SIG-M5 treated with dmso at 0.1 percent for 504 hours (cell line): ENCODE data around the gene MKNK1.

ENCODE experiments used
- DNase-seq: peaks from one replicate; lab custom pipeline; 2025; ENCODE audit not compliant: unreplicated experiment; lab: John Stamatoyannopoulos, UW

The MKNK1 gene

GRCh38 chr1:46599059-46599970 lies 4.8 kb downstream of the MKNK1 start:
- no peak for DNase-seq

DNA sequence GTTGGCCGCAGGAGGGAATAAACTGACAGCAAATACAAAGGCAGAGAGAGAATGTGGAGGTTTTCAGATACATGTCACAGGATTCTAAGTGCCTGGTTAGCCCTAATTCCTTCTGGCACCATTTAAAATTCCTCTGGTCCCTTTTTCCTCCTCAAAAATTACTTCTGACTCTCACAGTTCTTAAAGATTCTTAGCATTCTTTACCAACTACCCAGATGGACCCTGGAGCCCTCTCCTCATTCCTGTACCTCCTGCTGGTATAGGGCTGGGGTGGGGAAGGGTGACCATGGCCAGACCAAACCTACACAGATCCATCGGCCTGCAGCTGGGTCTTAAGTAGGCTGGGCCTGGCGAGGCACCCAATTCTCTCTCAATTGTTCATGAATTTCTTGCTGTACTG lies 7.2 kb downstream of the MKNK1 start:
- DNase-seq: no peak

DNA sequence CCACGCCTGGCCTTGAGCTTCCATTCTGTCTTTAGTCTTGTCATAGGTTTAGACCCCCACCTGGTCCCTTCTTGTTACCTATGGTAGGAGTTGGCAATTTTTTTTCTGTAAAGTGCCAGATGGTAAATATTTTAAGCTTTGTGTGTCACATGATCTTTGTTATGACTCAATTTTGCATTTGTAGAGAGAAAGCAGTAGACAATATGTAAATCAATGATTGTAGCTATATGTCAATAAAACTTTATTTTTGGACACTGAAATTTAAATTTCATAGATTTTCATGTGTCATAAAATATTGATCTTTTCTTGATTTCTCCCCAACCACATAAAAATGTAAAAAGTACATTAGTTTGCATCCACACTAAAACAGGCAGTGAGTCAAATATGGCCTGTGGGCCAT lies 8.0 kb downstream of the MKNK1 start:
- DNase-seq: no peak

GRCh38 chr1:46595127-46595526 lies 8.9 kb downstream of the MKNK1 start:
- peak; percentile 79 for DNase-seq

DNA sequence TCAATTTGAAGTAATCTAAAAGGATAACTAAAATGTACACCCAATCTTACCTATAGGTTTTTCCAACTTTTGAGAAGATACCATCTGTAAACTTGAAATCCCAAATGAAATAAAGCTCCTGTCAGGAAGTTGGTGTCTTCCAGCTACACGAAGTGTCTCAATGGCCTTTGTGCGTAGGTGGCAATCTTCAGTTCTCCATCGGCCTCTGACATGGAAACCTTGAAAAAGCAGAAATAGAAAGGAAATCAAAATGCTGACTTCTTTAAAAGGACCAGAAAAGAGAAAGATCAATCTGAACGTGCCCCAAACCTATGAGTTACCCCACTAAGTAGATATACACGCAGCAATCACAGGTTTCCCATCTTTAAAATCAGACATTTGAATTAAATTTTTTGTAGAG lies 10.0 kb downstream of the MKNK1 start:
- DNase-seq: no peak

DNA sequence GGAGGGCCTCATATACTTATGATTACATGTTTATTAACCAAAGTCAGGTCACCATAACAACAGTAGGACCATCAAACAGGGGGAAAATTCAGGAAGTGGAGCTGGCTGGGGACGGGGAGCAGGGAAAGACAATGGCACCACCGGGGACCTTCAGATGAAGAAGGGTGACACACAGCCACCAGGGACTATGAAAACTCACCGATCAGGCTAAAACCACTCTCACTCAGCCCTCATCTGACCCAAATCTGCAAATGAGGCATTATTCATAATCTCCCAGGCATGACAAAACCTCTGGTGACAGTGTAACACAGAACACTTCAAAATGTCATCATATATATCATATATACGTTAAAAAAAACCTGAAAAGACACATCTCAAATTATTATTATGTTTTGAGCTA lies 11.2 kb downstream of the MKNK1 start:
- DNase-seq: no peak

DNA sequence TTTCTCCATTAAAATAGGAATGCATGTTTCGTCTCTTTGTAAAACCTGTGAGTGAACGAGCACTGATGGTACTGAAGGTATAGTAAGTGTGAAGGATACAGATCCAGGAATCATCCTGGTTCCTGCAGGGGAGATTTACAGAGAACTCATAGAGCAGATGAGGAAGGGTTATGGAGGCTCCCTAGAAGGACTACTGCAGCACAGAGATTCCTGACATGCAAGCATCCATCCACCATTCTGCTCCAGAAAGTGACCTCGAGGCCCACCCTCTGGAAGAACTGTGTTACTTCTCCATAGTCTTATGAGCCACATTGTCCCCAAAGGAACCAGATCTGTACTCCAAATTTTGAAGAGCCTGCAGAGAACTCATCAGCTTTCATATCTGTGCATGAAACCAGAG lies 14.5 kb downstream of the MKNK1 start:
- no peak for DNase-seq

DNA sequence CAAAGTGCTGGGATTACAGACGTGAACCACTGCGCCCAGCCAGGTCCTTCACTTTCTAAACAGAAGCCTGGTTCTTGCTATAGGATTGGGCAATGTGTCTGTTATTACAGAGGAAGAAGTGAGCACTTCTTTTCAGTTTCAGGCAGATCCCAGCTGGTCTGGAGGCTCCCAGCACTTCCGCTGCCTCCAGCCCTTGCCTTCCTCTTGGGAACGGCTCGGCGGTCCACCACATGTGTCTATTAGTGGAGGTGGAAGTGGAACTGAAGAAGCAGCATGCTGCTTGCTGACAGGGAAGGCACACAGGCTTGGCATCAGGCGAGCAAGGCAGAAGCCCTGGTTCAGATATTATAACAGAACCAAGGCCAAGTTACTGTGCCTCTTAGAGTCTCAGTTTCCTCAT lies 17.0 kb downstream of the MKNK1 start:
- peak; percentile 90 for DNase-seq

DNA sequence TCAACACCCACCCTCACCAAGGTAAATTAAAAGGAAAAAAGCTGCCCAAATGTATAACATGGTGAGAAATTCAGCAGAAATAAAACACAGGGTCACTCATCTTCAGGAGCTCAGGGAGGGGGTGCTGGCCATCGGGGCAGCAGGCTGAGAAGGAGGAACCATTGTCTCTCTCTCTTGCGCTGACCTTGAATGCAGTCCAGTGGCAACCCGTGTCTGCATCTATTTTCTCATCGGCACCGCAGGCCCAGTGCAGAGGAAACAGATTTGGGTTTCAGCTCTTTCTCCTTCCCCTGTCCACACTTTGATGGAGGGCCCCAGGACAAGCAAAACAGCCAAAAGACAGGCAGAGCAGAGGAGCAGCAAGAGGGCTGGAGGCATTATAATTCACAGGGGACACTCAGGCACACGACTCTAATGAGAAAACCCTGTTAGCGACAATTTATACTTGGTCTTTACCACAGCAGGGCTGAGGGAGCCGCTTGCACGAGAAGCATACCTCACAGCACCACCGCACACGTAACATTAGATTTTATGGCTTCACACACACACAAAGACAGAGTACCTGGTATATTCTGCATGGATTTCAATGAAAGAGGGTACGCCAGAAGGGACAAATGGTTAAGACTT lies 18.6 kb downstream of the MKNK1 start:
- DNase-seq: no peak

GRCh38 chr1:46583494-46583893 lies 20.6 kb downstream of the MKNK1 start:
- no peak for DNase-seq

- no peak for DNase-seq
These were observed 21.1 kb downstream of the MKNK1 start for GRCh38 chr1:46582972-46583371.

- peak; percentile 93 for DNase-seq
These were observed 22.2 kb downstream of the MKNK1 start for GRCh38 chr1:46581681-46582455.

- peak; percentile 88 for DNase-seq
These were observed 23.7 kb downstream of the MKNK1 start for GRCh38 chr1:46580140-46580903.

- DNase-seq: no peak
These were observed 26.4 kb downstream of the MKNK1 start for GRCh38 chr1:46577671-46578070.

DNA sequence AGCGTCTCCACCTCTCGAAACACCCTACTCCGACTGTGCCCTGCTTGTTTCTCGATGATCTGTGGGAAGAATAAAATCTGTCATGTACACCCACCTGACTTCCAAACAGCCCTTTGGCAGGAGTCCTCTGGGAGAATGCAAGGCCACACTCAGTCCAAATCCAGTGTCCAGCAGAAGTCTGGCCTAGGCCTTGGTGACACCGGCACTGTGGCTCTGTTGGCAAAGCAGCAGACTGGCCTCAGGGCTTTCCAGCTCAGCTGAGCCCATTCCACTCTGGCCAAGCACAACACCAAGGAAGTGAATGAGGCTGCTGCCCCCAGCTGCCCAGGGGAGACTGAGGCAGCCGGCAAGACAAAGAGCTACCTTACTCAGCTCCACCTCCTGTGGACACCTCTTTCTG lies 27.5 kb downstream of the MKNK1 start:
- DNase-seq: no peak

GRCh38 chr1:46575778-46576177 lies 28.3 kb downstream of the MKNK1 start:
- no peak for DNase-seq

- no peak for DNase-seq
These were observed 28.8 kb downstream of the MKNK1 start for GRCh38 chr1:46575300-46575699.

GRCh38 chr1:46571691-46572225 lies 32.3 kb downstream of the MKNK1 start:
- no peak for DNase-seq

DNA sequence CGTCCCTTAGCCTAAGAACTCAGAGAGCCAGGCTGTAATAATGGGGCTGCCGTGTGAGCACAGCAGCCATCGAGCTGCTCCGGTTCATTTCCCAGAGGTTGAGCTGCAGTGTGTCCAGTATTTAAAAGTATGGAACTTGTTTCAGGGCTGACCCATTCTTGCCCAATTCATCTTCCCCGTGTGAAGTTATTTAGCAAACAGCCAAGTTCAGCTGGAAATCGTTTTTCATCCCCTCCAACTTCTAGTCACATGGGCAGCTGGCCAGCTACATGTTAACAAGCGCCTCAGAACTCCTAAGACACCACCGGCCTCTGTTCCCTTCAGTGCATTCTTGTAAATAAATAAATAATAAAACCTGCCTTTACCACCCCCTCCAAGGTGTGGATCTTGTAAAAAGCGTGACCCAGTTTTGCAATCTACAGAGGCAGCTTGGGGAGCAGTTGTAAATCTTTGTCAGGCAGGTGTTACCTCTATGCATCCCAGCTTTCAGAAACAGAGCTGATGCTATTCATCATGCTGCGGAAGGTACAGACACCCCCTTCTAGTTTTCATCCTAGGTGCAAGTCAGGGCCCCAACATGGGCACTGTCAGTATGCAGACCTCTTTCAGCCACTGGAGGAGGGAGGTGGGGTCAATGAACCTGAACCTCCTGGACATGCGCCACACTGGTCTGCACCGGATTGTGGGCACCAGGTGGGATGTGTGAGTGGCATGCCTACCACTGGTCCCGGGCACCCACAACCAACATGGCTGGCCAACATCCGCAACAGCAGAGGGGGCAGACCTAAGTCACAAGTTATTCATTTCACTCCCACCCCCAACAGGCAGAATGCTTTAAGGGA lies 34.0 kb downstream of the MKNK1 start:
- no peak for DNase-seq

GRCh38 chr1:46569116-46569515 lies 35.0 kb downstream of the MKNK1 start:
- no peak for DNase-seq
